Endothelial cell of umbilical vein (primary cell): Measurements from ENCODE around the gene HSPB1. TPM values are rescaled to one million over a fixed set of nuclear protein-coding genes. Genes with fewer than 3 reads are reported as not detected.

ENCODE experiments used
- BruUV-seq: library from RNA; stranded (reverse); fragments of 400-500 nt; replicated peaks from 2 replicates; lab custom pipeline; 2021; lab: Mats Ljungman, UMichigan
- CTCF ChIA-PET: fragments of 300-600, 350-600 bp; sonication (Branson Sonifier 250); formaldehyde crosslinking; loops from one replicate; lab custom pipeline; 2021; ENCODE audit warnings: antibody characterized with exemption, inconsistent platforms; lab: Charles Lee
- POLR2A ChIA-PET: fragments of 300-600, 350-600 bp; sonication (Branson Sonifier 250); formaldehyde crosslinking; loops from one replicate; lab custom pipeline; 2021; ENCODE audit warnings: antibody characterized with exemption, inconsistent platforms; lab: Charles Lee
- DNase-seq: peaks from one replicate; pipeline ENCODE4 v3.0.0-alpha.2; 2011; ENCODE audit warnings: low read depth, low spot score
- FAIRE-seq: peaks from 2 replicates; lab custom pipeline; 2011; peaks lifted over from hg19 to GRCh38; lab: Jason Lieb, UNC
- H2AFZ ChIP-seq: 2 replicates; pipeline ENCODE4 v1.6.0; 2012; ENCODE audit warnings: low read depth, low read length, control low read depth, inconsistent platforms
- H3K27ac ChIP-seq: 2 replicates; pipeline ENCODE4 v1.5.1; 2011; ENCODE audit warnings: low read depth, mild to moderate bottlenecking, control low read depth, low read length, moderate library complexity; ENCODE audit not compliant: insufficient read depth
- H3K27me3 ChIP-seq, 2 experiments: 2 replicates each; pipeline versions ENCODE4 v1.6.0 to v1.6.1; 2011; ENCODE audit warnings: low read length in 2 of 2, mixed read lengths in 1 of 2; ENCODE audit not compliant: control insufficient read depth in 2 of 2, insufficient read depth in 2 of 2
- H3K36me3 ChIP-seq, 2 experiments: 2 replicates in 1 of 2; 3 replicates in 1 of 2; pipeline ENCODE4 v1.5.1; 2011; ENCODE audit warnings: low read length in 2 of 2, mild to moderate bottlenecking in 1 of 2, moderate library complexity in 1 of 2; ENCODE audit not compliant: control insufficient read depth in 2 of 2, insufficient read depth in 2 of 2; ENCODE audit errors: extremely low read depth in 1 of 2
- H3K4me1 ChIP-seq: 3 replicates; pipeline ENCODE4 v1.5.1; 2011; ENCODE audit warnings: mild to moderate bottlenecking, low read length; ENCODE audit not compliant: control insufficient read depth, insufficient read depth; ENCODE audit errors: extremely low read depth
- H3K4me2 ChIP-seq: 2 replicates; pipeline ENCODE4 v1.6.1; 2011; ENCODE audit warnings: low read length, control low read depth, mixed read lengths; ENCODE audit not compliant: insufficient read depth
- H3K4me3 ChIP-seq, 3 experiments: fragments of 200-600 bp in 1 of 3; sonication (generic), shearing (Covaris generic) in 1 of 3; replicated peaks in 1 of 3; 2 replicates each; pipeline ENCODE4 v1.5.1; 2011 to 2016; ENCODE audit warnings: control low read depth in 3 of 3, low read length in 3 of 3, mild to moderate bottlenecking in 2 of 3, inconsistent platforms in 1 of 3, low read depth in 1 of 3, moderate library complexity in 1 of 3; ENCODE audit not compliant: insufficient read depth in 1 of 3
- H3K79me2 ChIP-seq: 2 replicates; pipeline ENCODE4 v1.6.0; 2012; ENCODE audit warnings: low read length, inconsistent platforms; ENCODE audit not compliant: control insufficient read depth, insufficient read depth
- H3K9ac ChIP-seq: replicated peaks from 2 replicates; pipeline ENCODE3; 2011; ENCODE audit warnings: low read length, control low read depth; ENCODE audit not compliant: insufficient read depth; ENCODE audit errors: extremely low read depth
- H3K9me1 ChIP-seq: replicated peaks from 3 replicates; pipeline ENCODE4 v1.6.0; 2011; ENCODE audit warnings: mild to moderate bottlenecking, low read length; ENCODE audit not compliant: control insufficient read depth, insufficient read depth; ENCODE audit errors: extremely low read depth
- H3K9me3 ChIP-seq: replicated peaks from 2 replicates; pipeline ENCODE4 v1.5.1; 2012; ENCODE audit warnings: low read length, inconsistent platforms; ENCODE audit not compliant: control insufficient read depth, insufficient read depth
- H4K20me1 ChIP-seq: replicated peaks from 2 replicates; pipeline ENCODE3; 2011; ENCODE audit warnings: mild to moderate bottlenecking, low read length; ENCODE audit not compliant: control insufficient read depth, insufficient read depth; ENCODE audit errors: extremely low read depth
- CTCF ChIP-seq, 2 donors: IDR thresholded peaks; 1 replicate in 1 of 2; 2 replicates in 1 of 2; pipeline ENCODE4 v1.5.1; 2011; ENCODE audit warnings: low read length in 2 of 2, mild to moderate bottlenecking in 2 of 2, moderate library complexity in 2 of 2, control low read depth in 1 of 2, inconsistent platforms in 1 of 2, low read depth in 1 of 2; ENCODE audit not compliant: insufficient read depth in 1 of 2; ENCODE audit errors: extremely low read depth in 1 of 2
- EZH2 ChIP-seq: IDR thresholded peaks from 2 replicates; pipeline ENCODE4 v1.6.1; 2012; ENCODE audit warnings: borderline replicate concordance, low read depth, mild to moderate bottlenecking, moderate library complexity, low read length, inconsistent platforms; ENCODE audit not compliant: severe bottlenecking
- FOS ChIP-seq: IDR thresholded peaks from 2 replicates; pipeline ENCODE4 v1.6.1; 2011; ENCODE audit warnings: mild to moderate bottlenecking, low read length, moderate library complexity, borderline replicate concordance; ENCODE audit not compliant: insufficient read depth
- GATA2 ChIP-seq: IDR thresholded peaks from 2 replicates; pipeline ENCODE4 v1.7.0; 2011; ENCODE audit warnings: low read depth, mild to moderate bottlenecking, moderate library complexity, mixed read lengths, low read length; ENCODE audit not compliant: insufficient read length, insufficient read depth
- JUN ChIP-seq: IDR thresholded peaks from 2 replicates; pipeline ENCODE4 v1.6.1; 2011; ENCODE audit warnings: borderline replicate concordance, low read depth; ENCODE audit not compliant: insufficient read length, insufficient read depth
- MAX ChIP-seq: IDR thresholded peaks from 2 replicates; pipeline ENCODE4 v1.6.1; 2011; ENCODE audit not compliant: insufficient read depth, insufficient read length
- MYC ChIP-seq: IDR thresholded peaks from one replicate; pipeline ENCODE4 v1.6.1; 2011; ENCODE audit warnings: mild to moderate bottlenecking, low read depth, low read length
- POLR2A ChIP-seq: IDR thresholded peaks from 2 replicates; pipeline ENCODE4 v1.6.1; 2012; ENCODE audit warnings: low read depth, mild to moderate bottlenecking, control low read depth, low read length
- POLR2AphosphoS5 ChIP-seq: IDR thresholded peaks from 2 replicates; pipeline ENCODE4 v1.6.1; 2012; ENCODE audit warnings: low read depth, mild to moderate bottlenecking, control low read depth, low read length, moderate library complexity; ENCODE audit not compliant: insufficient read depth
- dilution Hi-C: fragments of 300-500 bp; cut with MboI; formaldehyde crosslinking; loops from one replicate; pipeline ENCODE4 v1.15.0; 2019; ENCODE audit warnings: low sequenced_read_pairs; ENCODE audit not compliant: extremely low pct_ligation_motif_present
- intact Hi-C: fragments of 100-400 bp; cut with micrococcal nuclease; formaldehyde crosslinking; loops from one replicate; pipeline ENCODE4 v1.10.0; 2022
- polyA plus RNA-seq, 4 experiments: library from polyadenylated mRNA; depleted of rRNA in 3 of 4; stranded (reverse) in 3 of 4; unstranded in 1 of 4; fragments of >200 nt; gene quantifications; 2 replicates each; pipeline versions ENCODE4 v1.2.1 to v1.2.3, GENCODE V29; 2011 to 2012; ENCODE audit warnings: missing spikeins in 1 of 4
- total RNA-seq: library from RNA; stranded (reverse); gene quantifications from 2 replicates; pipeline ENCODE4 v1.2.3, GENCODE V29; 2021

HSPB1 gene
- total and polyA plus RNA-seq, 2 donors (not counting 3 experiments of a cell fraction or from before 2014, with no cell fraction given): 1,748 to 3,130 TPM

GRCh38 chr7:76294344-76295024 lies 8.0 kb upstream of the HSPB1 start:
- TF ChIP-seq FOS (peak; percentile 64), MAX (no peak), EZH2 (no peak), POLR2A (peak; percentile 57), MYC (no peak), CTCF (IDR thresholded peaks at IDR 0.05; ENCODE audit: extremely low read depth in 1 of 2, insufficient read depth in 1 of 2, low read depth in 1 of 2, low read length in 2 of 2) (no peak), POLR2AphosphoS5 (peak; percentile 81), JUN (peak; percentile 64), GATA2 (no peak)
- FAIRE-seq (peak; percentile 98), DNase-seq (peak; percentile 97)
- ChIA-PET CTCF (interaction anchor here (0.6 to 1.7 kb wide), 5 partner anchors 11 to 116 kb away, joined by 3 to 8 read pairs (median 3); no protein-coding TSS in a partner anchor), POLR2A (interaction anchor here (0.9 to 1.5 kb wide), 4 partner anchors 9 to 55 kb away, joined by 3 to 19 read pairs (median 8); no protein-coding TSS in a partner anchor)
- peak overlapping the region; percentile 76 for H3K9ac ChIP-seq
- H4K20me1 ChIP-seq: no peaks in the 10 kb centered on the region
- dilution Hi-C loops (no loop called here), intact Hi-C loops (loop anchor here (1.0 to 10.0 kb wide), 2 partner anchors 8 to 210 kb away; partner anchors contain the start of gene HSPB1)
- no peaks in the 10 kb centered on the region for H3K36me3 ChIP-seq
- BruUV-seq: TSS peak; percentile 75
- H2AFZ ChIP-seq: no peak overlapping the region
- H3K4me3 ChIP-seq: peak overlapping the region in 1 of 3 experiments; percentile 12
- H3K9me3 ChIP-seq: no peaks in the 10 kb centered on the region
- H3K27me3 ChIP-seq: no peaks in the 10 kb centered on the region
- H3K4me2 ChIP-seq: peak overlapping the region; percentile 26
- peak overlapping the region; percentile 94 for H3K27ac ChIP-seq
- H3K9me1 ChIP-seq: no peaks in the 10 kb centered on the region
- peaks cover 27% of the 10 kb centered on the region for H3K4me1 ChIP-seq
- H3K79me2 ChIP-seq: no peaks in the 10 kb centered on the region
